ENCODE measurements around the gene TMEM185B.

DNA sequence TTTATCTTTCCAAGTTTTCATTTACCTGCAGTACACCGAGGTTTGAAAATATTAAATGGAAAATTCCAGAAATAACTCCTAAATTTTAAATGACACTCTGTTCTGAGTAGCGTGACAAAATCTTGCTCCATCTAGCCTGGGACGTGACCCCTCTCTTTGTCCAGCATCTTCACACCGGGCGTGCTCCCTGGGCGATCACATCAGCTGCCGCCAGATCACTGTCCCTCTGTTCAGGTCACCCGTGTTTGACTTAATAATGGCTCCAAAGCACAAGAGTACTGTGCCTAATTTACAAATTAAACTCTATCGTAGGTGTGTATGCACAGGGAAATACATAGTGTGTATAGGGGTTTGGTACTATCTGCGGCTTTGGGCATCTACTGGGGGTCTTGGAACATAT lies 6.1 kb upstream of the TMEM185B start:
- TF ChIP-seq EP300 (IDR thresholded peaks at IDR 0.05; ENCODE audit: borderline replicate concordance) (no peak), NFIC (IDR thresholded peaks at IDR 0.05) (no peak), YY1 (IDR thresholded peaks at IDR 0.05; ENCODE audit: low read depth) (no peak), RAD21 (IDR thresholded peaks at IDR 0.05; ENCODE audit: low read depth) (no peak), CREB1 (IDR thresholded peaks at IDR 0.05; ENCODE audit: low read depth) (no peak), TAF1 (IDR thresholded peaks at IDR 0.05; ENCODE audit: low read depth) (no peak), CEBPB (IDR thresholded peaks at IDR 0.05) (no peak)
- TF ChIP-seq, protein P1, sequence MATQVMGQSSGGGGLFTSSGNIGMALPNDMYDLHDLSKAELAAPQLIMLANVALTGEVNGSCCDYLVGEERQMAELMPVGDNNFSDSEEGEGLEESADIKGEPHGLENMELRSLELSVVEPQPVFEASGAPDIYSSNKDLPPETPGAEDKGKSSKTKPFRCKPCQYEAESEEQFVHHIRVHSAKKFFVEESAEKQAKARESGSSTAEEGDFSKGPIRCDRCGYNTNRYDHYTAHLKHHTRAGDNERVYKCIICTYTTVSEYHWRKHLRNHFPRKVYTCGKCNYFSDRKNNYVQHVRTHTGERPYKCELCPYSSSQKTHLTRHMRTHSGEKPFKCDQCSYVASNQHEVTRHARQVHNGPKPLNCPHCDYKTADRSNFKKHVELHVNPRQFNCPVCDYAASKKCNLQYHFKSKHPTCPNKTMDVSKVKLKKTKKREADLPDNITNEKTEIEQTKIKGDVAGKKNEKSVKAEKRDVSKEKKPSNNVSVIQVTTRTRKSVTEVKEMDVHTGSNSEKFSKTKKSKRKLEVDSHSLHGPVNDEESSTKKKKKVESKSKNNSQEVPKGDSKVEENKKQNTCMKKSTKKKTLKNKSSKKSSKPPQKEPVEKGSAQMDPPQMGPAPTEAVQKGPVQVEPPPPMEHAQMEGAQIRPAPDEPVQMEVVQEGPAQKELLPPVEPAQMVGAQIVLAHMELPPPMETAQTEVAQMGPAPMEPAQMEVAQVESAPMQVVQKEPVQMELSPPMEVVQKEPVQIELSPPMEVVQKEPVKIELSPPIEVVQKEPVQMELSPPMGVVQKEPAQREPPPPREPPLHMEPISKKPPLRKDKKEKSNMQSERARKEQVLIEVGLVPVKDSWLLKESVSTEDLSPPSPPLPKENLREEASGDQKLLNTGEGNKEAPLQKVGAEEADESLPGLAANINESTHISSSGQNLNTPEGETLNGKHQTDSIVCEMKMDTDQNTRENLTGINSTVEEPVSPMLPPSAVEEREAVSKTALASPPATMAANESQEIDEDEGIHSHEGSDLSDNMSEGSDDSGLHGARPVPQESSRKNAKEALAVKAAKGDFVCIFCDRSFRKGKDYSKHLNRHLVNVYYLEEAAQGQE (IDR thresholded peaks at IDR 0.05; ENCODE audit: low read depth) = no peak
- TF ChIP-seq, protein P2, sequence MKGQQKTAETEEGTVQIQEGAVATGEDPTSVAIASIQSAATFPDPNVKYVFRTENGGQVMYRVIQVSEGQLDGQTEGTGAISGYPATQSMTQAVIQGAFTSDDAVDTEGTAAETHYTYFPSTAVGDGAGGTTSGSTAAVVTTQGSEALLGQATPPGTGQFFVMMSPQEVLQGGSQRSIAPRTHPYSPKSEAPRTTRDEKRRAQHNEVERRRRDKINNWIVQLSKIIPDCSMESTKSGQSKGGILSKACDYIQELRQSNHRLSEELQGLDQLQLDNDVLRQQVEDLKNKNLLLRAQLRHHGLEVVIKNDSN (IDR thresholded peaks at IDR 0.05) = no peak
- TF ChIP-seq, protein P3, sequence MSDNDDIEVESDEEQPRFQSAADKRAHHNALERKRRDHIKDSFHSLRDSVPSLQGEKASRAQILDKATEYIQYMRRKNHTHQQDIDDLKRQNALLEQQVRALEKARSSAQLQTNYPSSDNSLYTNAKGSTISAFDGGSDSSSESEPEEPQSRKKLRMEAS (IDR thresholded peaks at IDR 0.05) = no peak

All from Ishikawa (cell line).